Smooth muscle cell (in vitro differentiated cells): Measurements from ENCODE around the gene DQX1. TPM values are rescaled to one million over a fixed set of nuclear protein-coding genes. Genes with fewer than 3 reads are reported as not detected.
"Not testable (repeated sequence)": the region's sequence is repeated elsewhere in the genome, so short reads cannot be mapped to it uniquely, and the experiment has no call there.

Source experiments
- DNase-seq: peaks from one replicate; lab custom pipeline; 2025; ENCODE audit not compliant: unreplicated experiment; lab: John Stamatoyannopoulos, UW
- H2AFZ ChIP-seq: fragments of 200-600 bp; sonication (generic); 2 replicates; pipeline ENCODE4 v1.6.0; 2016; ENCODE audit warnings: antibody characterized with exemption, low read depth, mild to moderate bottlenecking
- H3F3A ChIP-seq: fragments of 200-600 bp; sonication (generic); 2 replicates; pipeline ENCODE4 v1.6.0; 2017; ENCODE audit warnings: antibody characterized with exemption, low read depth
- H3K27ac ChIP-seq: fragments of 200-600 bp; sonication (generic); 2 replicates; pipeline ENCODE4 v1.5.1; 2016; ENCODE audit warnings: low read depth, mild to moderate bottlenecking
- H3K27me3 ChIP-seq: fragments of 200-600 bp; sonication (generic); 2 replicates; pipeline ENCODE4 v1.6.1; 2016; ENCODE audit warnings: low read depth, mild to moderate bottlenecking
- H3K36me3 ChIP-seq: fragments of 200-600 bp; sonication (generic); 2 replicates; pipeline ENCODE4 v1.5.1; 2016; ENCODE audit warnings: low read depth
- H3K4me1 ChIP-seq: fragments of 200-600 bp; sonication (generic); 2 replicates; pipeline ENCODE4 v1.5.1; 2016; ENCODE audit warnings: low read depth
- H3K4me2 ChIP-seq: fragments of 200-600 bp; sonication (generic); 2 replicates; pipeline ENCODE4 v1.6.0; 2016; ENCODE audit warnings: mild to moderate bottlenecking
- H3K4me3 ChIP-seq: fragments of 200-600 bp; sonication (generic); 2 replicates; pipeline ENCODE4 v1.5.1; 2016; ENCODE audit warnings: mild to moderate bottlenecking
- H3K79me2 ChIP-seq: fragments of 200-600 bp; sonication (generic); 2 replicates; pipeline ENCODE4 v1.6.0; 2016; ENCODE audit warnings: low read depth, mild to moderate bottlenecking
- H3K9ac ChIP-seq: fragments of 200-600 bp; sonication (generic); 2 replicates; pipeline ENCODE4 v1.6.0; 2016; ENCODE audit warnings: low read depth
- H3K9me3 ChIP-seq: fragments of 200-600 bp; sonication (generic); replicated peaks from 2 replicates; pipeline ENCODE4 v1.5.1; 2016; ENCODE audit warnings: low read depth
- H4K20me1 ChIP-seq: fragments of 200-600 bp; sonication (generic); 2 replicates; pipeline ENCODE4 v1.6.0; 2016; ENCODE audit warnings: low read depth
- CTCF ChIP-seq: fragments of 200-600 bp; sonication (generic); IDR thresholded peaks from 2 replicates; pipeline ENCODE4 v1.5.1; 2017; ENCODE audit warnings: borderline replicate concordance, mild to moderate bottlenecking, antibody characterized with exemption; ENCODE audit not compliant: insufficient read depth, poor library complexity, severe bottlenecking
- WGBS: methylation state at CpG from one replicate; pipeline ENCODE4 v1.1.7; 2016; ENCODE audit warnings: low lambda C conversion rate; 5-methylcytosine and 5-hydroxymethylcytosine counted together
- polyA plus RNA-seq: library from polyadenylated mRNA; unstranded; fragments of >200 nt; fragmentation: Nextera tagmentation; extraction: Ambion mirVana; gene quantifications from 2 replicates; pipeline ENCODE4 v1.2.1, GENCODE V29; 2016
- total RNA-seq: library from RNA; depleted of rRNA; stranded (reverse); fragments of >200 nt; gene quantifications from 2 replicates; pipeline ENCODE4 v1.2.3, GENCODE V29; 2014

The DQX1 gene
- total and polyA plus RNA-seq, 2 experiments from 2014 or later: 0.27 TPM; not detected in 1

DNA sequence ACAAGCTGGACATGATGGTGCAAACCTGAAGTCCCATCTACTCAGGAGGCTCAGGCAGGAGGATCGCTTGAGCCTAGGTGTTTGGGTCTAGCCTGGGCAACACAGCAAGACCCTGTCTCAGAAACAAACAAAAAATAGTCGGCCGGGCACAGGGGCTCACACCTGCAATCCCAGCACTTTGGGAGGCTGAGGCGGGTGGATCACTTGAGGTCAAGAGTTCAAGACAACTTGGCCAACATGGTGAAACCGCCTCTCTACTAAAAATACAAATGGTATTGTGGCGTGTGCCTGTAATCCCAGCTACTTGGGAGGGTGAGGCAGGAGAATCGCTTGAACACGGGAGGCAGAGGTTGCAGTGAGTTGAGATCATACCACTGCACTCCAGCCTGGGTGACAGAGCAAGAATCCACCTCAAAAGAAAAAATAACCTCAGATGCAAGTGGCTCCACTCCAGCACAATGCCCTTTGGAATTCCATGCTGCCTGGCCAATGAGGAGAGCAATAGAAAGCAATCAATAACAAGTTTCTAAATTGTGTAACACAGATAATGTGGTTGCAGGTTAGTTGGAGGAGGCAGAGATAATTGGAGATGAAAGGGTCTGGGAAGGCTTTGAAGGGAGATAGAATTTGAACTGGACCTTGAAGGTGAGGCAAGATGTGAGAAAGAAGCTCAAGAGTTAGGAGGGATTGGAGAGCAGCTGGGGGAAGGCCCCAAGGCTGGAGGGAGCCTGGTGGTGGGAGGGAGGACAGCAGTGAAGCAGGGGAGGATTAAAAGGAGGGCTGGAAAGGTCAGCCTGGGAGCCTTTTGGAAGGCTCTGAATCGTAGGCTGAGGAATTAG lies 37.2 kb downstream of the DQX1 start:
- WGBS: 92% methylated on average over 9 of the region's 9 CpGs
- H3K27ac ChIP-seq: no peak overlapping the region

GRCh38 chr2:74486141-74486540 lies 39.9 kb downstream of the DQX1 start:
- no peak for TF ChIP-seq CTCF
- WGBS: 100% methylated on average over 2 of the region's 2 CpGs
- Histone ChIP-seq H3K4me1 (peaks cover 15% of the 10 kb centered on the region), H3K36me3 (no peaks in the 10 kb centered on the region), H3K79me2 (peaks cover 30% of the 10 kb centered on the region), H3K4me2 (no peak overlapping the region), H2AFZ (no peak overlapping the region), H3K27ac (no peak overlapping the region), H3K4me3 (no peak overlapping the region), H3K9ac (no peak overlapping the region), H4K20me1 (no peaks in the 10 kb centered on the region), H3F3A (no peaks in the 10 kb centered on the region), H3K27me3 (no peaks in the 10 kb centered on the region), H3K9me3 (no peaks in the 10 kb centered on the region)
- no peak for DNase-seq

More for the DNA sequence above, 37.2 kb downstream of the DQX1 start:
- no peaks in the 10 kb centered on the region for H3K4me1 ChIP-seq
- peaks cover 12% of the 10 kb centered on the region for H3K79me2 ChIP-seq
- no peak overlapping the region for H3K4me3 ChIP-seq
- no peak overlapping the region for H3K9ac ChIP-seq
- H3K4me2 ChIP-seq: no peak overlapping the region
- no peaks in the 10 kb centered on the region for H3K36me3 ChIP-seq
- no peak for DNase-seq
- no peaks in the 10 kb centered on the region for H3K9me3 ChIP-seq
- no peak for TF ChIP-seq CTCF
- H3F3A ChIP-seq: no peaks in the 10 kb centered on the region
- H2AFZ ChIP-seq: no peak overlapping the region
- no peaks in the 10 kb centered on the region for H3K27me3 ChIP-seq
- no peaks in the 10 kb centered on the region for H4K20me1 ChIP-seq

GRCh38 chr2:74483675-74484164 lies 42.3 kb downstream of the DQX1 start:
- H3K27me3 ChIP-seq, DNase-seq, H4K20me1 ChIP-seq, H3K27ac ChIP-seq, H3F3A ChIP-seq, H3K9me3 ChIP-seq, H3K36me3 ChIP-seq: not testable (repeated sequence)
- Histone ChIP-seq H3K4me1 (peaks cover 18% of the 10 kb centered on the region), H3K4me3 (peak overlapping the region; percentile 79), H2AFZ (peak overlapping the region; percentile 86), H3K79me2 (peaks cover 47% of the 10 kb centered on the region), H3K9ac (peak overlapping the region; percentile 42), H3K4me2 (peak overlapping the region; percentile 96)
- 94% methylated on average over 19 of the region's 19 CpGs for WGBS

DNA sequence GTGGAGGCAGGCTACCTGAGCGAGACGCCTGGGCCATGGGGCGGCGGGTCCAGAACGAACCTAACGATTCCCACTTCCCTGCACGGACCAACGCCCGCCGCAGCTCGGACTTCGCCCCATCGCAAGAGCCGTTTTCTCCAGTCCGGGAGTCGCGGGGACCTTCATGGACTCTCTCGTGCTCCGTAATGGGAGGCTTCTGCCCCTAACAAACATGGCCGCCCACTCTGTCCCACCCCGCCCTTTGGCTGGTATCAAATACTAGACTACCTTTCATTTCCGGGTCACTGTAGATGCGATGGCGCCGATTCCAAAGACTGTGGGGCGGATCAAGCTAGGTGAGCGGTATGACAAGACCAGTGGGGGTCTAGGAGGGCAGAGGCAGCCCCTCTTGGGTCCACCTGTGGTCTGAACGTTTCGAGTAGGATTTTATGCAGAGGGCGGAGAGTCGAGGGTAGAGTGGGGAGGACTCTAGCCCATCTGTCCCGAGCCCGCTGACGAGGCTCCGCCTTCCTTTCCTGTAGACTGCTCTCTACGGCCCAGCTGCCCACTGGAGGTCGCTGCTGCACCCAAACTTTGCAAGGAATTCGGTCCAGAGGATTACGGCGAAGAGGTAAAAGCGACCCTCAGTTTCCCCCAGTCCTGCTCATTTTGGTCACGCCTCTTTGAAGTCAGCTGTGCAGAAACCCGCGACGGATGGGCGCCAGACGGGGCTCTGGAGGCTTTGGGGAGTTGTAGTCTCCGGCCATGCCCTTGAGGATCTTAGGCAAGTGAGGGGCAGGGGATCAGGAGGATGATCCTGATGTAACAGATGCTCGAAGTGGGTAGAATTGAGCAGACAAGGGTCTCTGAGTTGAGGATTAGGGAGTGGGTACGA lies 43.0 kb downstream of the DQX1 start, which contains the start of the genes CCDC142 and TTC31:
Gene CCDC142, minus strand, starts transcription at position 198 of the 874 bp plus-strand sequence. Its CDS starts 161 bp downstream, at position 37.
Gene TTC31, plus strand, starts transcription at position 281 of the 874 bp plus-strand sequence. Its CDS starts 15 bp downstream, at position 296.
- no peaks in the 10 kb centered on the region for H3K9me3 ChIP-seq
- H2AFZ ChIP-seq: peak within 1 kb of the TSS; percentile 86
- TF ChIP-seq CTCF: peak; percentile 84
- H3F3A ChIP-seq: no peaks in the 10 kb centered on the region
- peak within 1 kb of the TSS; percentile 96 for H3K4me2 ChIP-seq
- 3% methylated on average over 50 of the region's 50 CpGs for WGBS
- no peaks in the 10 kb centered on the region for H3K27me3 ChIP-seq
- H3K27ac ChIP-seq: peak within 1 kb of the TSS; percentile 20
- DNase-seq: peak; percentile 90
- H3K4me3 ChIP-seq: peak within 1 kb of the TSS; percentile 79
- H3K36me3 ChIP-seq: no peaks in the 10 kb centered on the region
- H3K79me2 ChIP-seq: peaks cover 47% of the 10 kb centered on the region
- H3K9ac ChIP-seq: peak within 1 kb of the TSS; percentile 42
- H3K4me1 ChIP-seq: peaks cover 18% of the 10 kb centered on the region
- H4K20me1 ChIP-seq: no peaks in the 10 kb centered on the region
